Measurements from ENCODE around the gene ARL8B.

Gene ARL8B

GRCh38 chr3:5149306-5149880 lies 27.3 kb downstream of the ARL8B start:
- DNase-seq (ENCODE audit: low spot score) = no peak
- Histone ChIP-seq H3K27me3 (ENCODE audit: control insufficient read depth in 3 of 3, insufficient read depth in 3 of 3, low read depth in 1 of 3, low read length in 3 of 3) (no peaks in the 10 kb centered on the region), H2BK12ac (ENCODE audit: low read length) (no peak overlapping the region), H3K4me1 (ENCODE audit: control insufficient read depth in 2 of 2, insufficient read depth in 1 of 2, low read depth in 1 of 2, low read length in 2 of 2) (no peaks in the 10 kb centered on the region), H3K4me3 (ENCODE audit: low read length in 2 of 2) (no peak overlapping the region), H3K27ac (replicated peaks; ENCODE audit: low read length) (no peak overlapping the region), H2AK5ac (ENCODE audit: low read depth, low read length) (no peak overlapping the region), H4K91ac (ENCODE audit: low read depth, low read length, poor library complexity) (no peak overlapping the region), H3K79me1 (ENCODE audit: low read depth, low read length) (peaks cover 7% of the 10 kb centered on the region), H2BK5ac (ENCODE audit: low read length) (no peak overlapping the region), H3K4ac (ENCODE audit: low read length) (no peak overlapping the region), H3K23ac (ENCODE audit: low read depth, low read length, poor library complexity) (no peak overlapping the region), H2AFZ (ENCODE audit: low read length) (no peak overlapping the region), H3K9ac (ENCODE audit: low read depth, low read length, poor library complexity) (no peak overlapping the region), H3K36me3 (replicated peaks in 1 of 2; ENCODE audit: control insufficient read depth in 2 of 2, insufficient read depth in 2 of 2, low read length in 2 of 2) (no peaks in the 10 kb centered on the region), H3K9me3 (replicated peaks in 1 of 2; ENCODE audit: control insufficient read depth in 2 of 2, insufficient read depth in 1 of 2, low read depth in 1 of 2, low read length in 2 of 2) (peaks cover 0 to 4% of the 10 kb centered on the region in 2 donors), H2BK120ac (ENCODE audit: low read depth, low read length) (no peak overlapping the region), H3K18ac (ENCODE audit: low read length) (no peak overlapping the region), H2BK15ac (ENCODE audit: low read length) (no peak overlapping the region), H4K8ac (ENCODE audit: low read depth, low read length) (no peak overlapping the region), H3K14ac (ENCODE audit: low read length) (no peak overlapping the region), H3K4me2 (ENCODE audit: insufficient read depth, low read length, poor library complexity, severe bottlenecking) (no peak overlapping the region)
- no CpG with 5 or more reads among the region's 7 CpGs for WGBS, 2 donors (ENCODE audit: extremely low coverage in 2 of 2, insufficient read length in 2 of 2, insufficient replicate concordance in 1 of 2)

- H2AK5ac ChIP-seq (ENCODE audit: low read depth, low read length) = no peak overlapping the region
- peak overlapping the region; percentile 38 for H3K14ac ChIP-seq (ENCODE audit: low read length)
- H2BK5ac ChIP-seq (ENCODE audit: low read length) = no peak overlapping the region
- no peak overlapping the region for H2BK15ac ChIP-seq (ENCODE audit: low read length)
- no peak overlapping the region for H3K9ac ChIP-seq (ENCODE audit: low read depth, low read length, poor library complexity)
- H3K27me3 ChIP-seq (ENCODE audit: control insufficient read depth in 3 of 3, insufficient read depth in 3 of 3, low read depth in 1 of 3, low read length in 3 of 3) = no peaks in the 10 kb centered on the region
- H3K4ac ChIP-seq (ENCODE audit: low read length) = no peak overlapping the region
- H2BK120ac ChIP-seq (ENCODE audit: low read depth, low read length) = no peak overlapping the region
- no peak overlapping the region for H3K4me3 ChIP-seq (ENCODE audit: low read length in 2 of 2)
- H3K4me1 ChIP-seq (ENCODE audit: control insufficient read depth in 2 of 2, insufficient read depth in 1 of 2, low read depth in 1 of 2, low read length in 2 of 2) = no peaks in the 10 kb centered on the region
- H3K27ac ChIP-seq (replicated peaks; ENCODE audit: low read length) = no peak overlapping the region
- H3K79me1 ChIP-seq (ENCODE audit: low read depth, low read length) = peaks cover 7% of the 10 kb centered on the region
- WGBS, 2 donors (ENCODE audit: extremely low coverage in 2 of 2, insufficient read length in 2 of 2, insufficient replicate concordance in 1 of 2) = no CpG with 5 or more reads among the region's 6 CpGs
- H3K4me2 ChIP-seq (ENCODE audit: insufficient read depth, low read length, poor library complexity, severe bottlenecking) = no peak overlapping the region
- no peak for DNase-seq (ENCODE audit: low spot score)
- no peak overlapping the region for H4K8ac ChIP-seq (ENCODE audit: low read depth, low read length)
- H3K36me3 ChIP-seq (replicated peaks in 1 of 2; ENCODE audit: control insufficient read depth in 2 of 2, insufficient read depth in 2 of 2, low read length in 2 of 2) = no peaks in the 10 kb centered on the region
- H2AFZ ChIP-seq (ENCODE audit: low read length) = no peak overlapping the region
- H4K91ac ChIP-seq (ENCODE audit: low read depth, low read length, poor library complexity) = no peak overlapping the region
- H3K23ac ChIP-seq (ENCODE audit: low read depth, low read length, poor library complexity) = no peak overlapping the region
- no peak overlapping the region for H3K18ac ChIP-seq (ENCODE audit: low read length)
- H3K9me3 ChIP-seq (replicated peaks in 1 of 2; ENCODE audit: control insufficient read depth in 2 of 2, insufficient read depth in 1 of 2, low read depth in 1 of 2, low read length in 2 of 2) = peaks cover 0 to 4% of the 10 kb centered on the region in 2 donors
- H2BK12ac ChIP-seq (ENCODE audit: low read length) = no peak overlapping the region
These were observed 29.5 kb downstream of the ARL8B start for GRCh38 chr3:5151586-5151985.

GRCh38 chr3:5153074-5153473 lies 31.0 kb downstream of the ARL8B start:
- Histone ChIP-seq H2BK12ac (ENCODE audit: low read length) (no peak overlapping the region), H3K14ac (ENCODE audit: low read length) (no peak overlapping the region), H2BK15ac (ENCODE audit: low read length) (no peak overlapping the region), H3K18ac (ENCODE audit: low read length) (no peak overlapping the region), H4K8ac (ENCODE audit: low read depth, low read length) (no peak overlapping the region), H3K4me1 (ENCODE audit: control insufficient read depth in 2 of 2, insufficient read depth in 1 of 2, low read depth in 1 of 2, low read length in 2 of 2) (no peaks in the 10 kb centered on the region), H3K4me2 (ENCODE audit: insufficient read depth, low read length, poor library complexity, severe bottlenecking) (no peak overlapping the region), H3K4me3 (ENCODE audit: low read length in 2 of 2) (no peak overlapping the region), H2AFZ (ENCODE audit: low read length) (no peak overlapping the region), H3K23ac (ENCODE audit: low read depth, low read length, poor library complexity) (no peak overlapping the region), H2BK5ac (ENCODE audit: low read length) (no peak overlapping the region), H2BK120ac (ENCODE audit: low read depth, low read length) (no peak overlapping the region), H4K91ac (ENCODE audit: low read depth, low read length, poor library complexity) (no peak overlapping the region), H3K9ac (ENCODE audit: low read depth, low read length, poor library complexity) (no peak overlapping the region), H3K4ac (ENCODE audit: low read length) (no peak overlapping the region), H3K79me1 (ENCODE audit: low read depth, low read length) (peaks cover 7% of the 10 kb centered on the region), H3K36me3 (replicated peaks in 1 of 2; ENCODE audit: control insufficient read depth in 2 of 2, insufficient read depth in 2 of 2, low read length in 2 of 2) (no peaks in the 10 kb centered on the region), H2AK5ac (ENCODE audit: low read depth, low read length) (no peak overlapping the region), H3K27me3 (ENCODE audit: control insufficient read depth in 3 of 3, insufficient read depth in 3 of 3, low read depth in 1 of 3, low read length in 3 of 3) (no peaks in the 10 kb centered on the region), H3K27ac (replicated peaks; ENCODE audit: low read length) (no peak overlapping the region), H3K9me3 (replicated peaks in 1 of 2; ENCODE audit: control insufficient read depth in 2 of 2, insufficient read depth in 1 of 2, low read depth in 1 of 2, low read length in 2 of 2) (no peaks in the 10 kb centered on the region)
- DNase-seq (ENCODE audit: low spot score) = no peak
- no CpG with 5 or more reads among the region's 4 CpGs for WGBS, 2 donors (ENCODE audit: extremely low coverage in 2 of 2, insufficient read length in 2 of 2, insufficient replicate concordance in 1 of 2)

- Histone ChIP-seq H3K9me3 (replicated peaks in 1 of 2; ENCODE audit: control insufficient read depth in 2 of 2, insufficient read depth in 1 of 2, low read depth in 1 of 2, low read length in 2 of 2) (no peaks in the 10 kb centered on the region), H2BK5ac (ENCODE audit: low read length) (no peak overlapping the region), H3K27ac (replicated peaks; ENCODE audit: low read length) (no peak overlapping the region), H4K91ac (ENCODE audit: low read depth, low read length, poor library complexity) (no peak overlapping the region), H4K8ac (ENCODE audit: low read depth, low read length) (no peak overlapping the region), H2AFZ (ENCODE audit: low read length) (no peak overlapping the region), H3K4me1 (ENCODE audit: control insufficient read depth in 2 of 2, insufficient read depth in 1 of 2, low read depth in 1 of 2, low read length in 2 of 2) (peaks cover 0 to 5% of the 10 kb centered on the region in 2 donors), H3K79me1 (ENCODE audit: low read depth, low read length) (peaks cover 2% of the 10 kb centered on the region), H3K27me3 (ENCODE audit: control insufficient read depth in 3 of 3, insufficient read depth in 3 of 3, low read depth in 1 of 3, low read length in 3 of 3) (no peaks in the 10 kb centered on the region), H3K4me3 (ENCODE audit: low read length in 2 of 2) (no peak overlapping the region), H3K4ac (ENCODE audit: low read length) (no peak overlapping the region), H3K4me2 (ENCODE audit: insufficient read depth, low read length, poor library complexity, severe bottlenecking) (no peak overlapping the region), H2BK12ac (ENCODE audit: low read length) (no peak overlapping the region), H3K9ac (ENCODE audit: low read depth, low read length, poor library complexity) (no peak overlapping the region), H3K23ac (ENCODE audit: low read depth, low read length, poor library complexity) (no peak overlapping the region), H2BK15ac (ENCODE audit: low read length) (no peak overlapping the region), H3K14ac (ENCODE audit: low read length) (no peak overlapping the region), H3K18ac (ENCODE audit: low read length) (no peak overlapping the region), H2AK5ac (ENCODE audit: low read depth, low read length) (no peak overlapping the region), H3K36me3 (replicated peaks in 1 of 2; ENCODE audit: control insufficient read depth in 2 of 2, insufficient read depth in 2 of 2, low read length in 2 of 2) (no peaks in the 10 kb centered on the region), H2BK120ac (ENCODE audit: low read depth, low read length) (no peak overlapping the region)
- DNase-seq (ENCODE audit: low spot score) = no peak
These were observed 33.1 kb downstream of the ARL8B start for GRCh38 chr3:5155241-5155640.

All from neuronal stem cell (in vitro differentiated cells).